Right kidney (tissue), 9 donors: ENCODE measurements around the gene NUDT17.
"Not testable (repeated sequence)": the region's sequence is repeated elsewhere in the genome, so short reads cannot be mapped to it uniquely, and the experiment has no call there.

Source experiments
- DNase-seq: peaks from one replicate; pipeline ENCODE4 v3.0.0-alpha.2; 2016
- long read RNA-seq, 8 donors: transcript quantifications; one replicate each; lab custom pipeline, GENCODE V29; 2026

The NUDT17 gene, protein sequence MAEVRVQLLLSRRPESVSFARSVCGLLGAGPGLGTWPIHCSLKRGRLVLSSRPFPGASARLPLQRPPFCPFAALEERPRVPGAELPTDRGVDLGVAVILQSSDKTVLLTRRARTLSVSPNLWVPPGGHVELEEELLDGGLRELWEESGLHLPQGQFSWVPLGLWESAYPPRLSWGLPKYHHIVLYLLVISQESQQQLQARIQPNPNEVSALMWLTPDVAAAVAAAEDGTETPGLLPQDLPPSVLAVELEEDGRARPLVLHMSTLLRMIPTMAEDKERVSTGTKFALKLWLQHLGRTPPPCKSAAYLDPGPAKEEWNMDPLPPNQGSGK
- long read RNA-seq, donor 1, partial matches to known transcripts, result 18 of 18 reads
- long read RNA-seq, donor 1, other reads (novel, unspliced or antisense), result 0 of 18 reads
- long read RNA-seq, donor 2, result 0 reads
- long read RNA-seq, donor 3, result 0 reads
- long read RNA-seq, donor 4, result 0 reads
- long read RNA-seq, donor 5, result 0 reads
- long read RNA-seq, donor 6, partial matches to known transcripts, result 9 of 10 reads
- long read RNA-seq, donor 6, other reads (novel, unspliced or antisense), result 0 of 10 reads
- long read RNA-seq, donor 7, result 0 reads
- long read RNA-seq, donor 8, partial matches to known transcripts, result 11 of 11 reads
- long read RNA-seq, donor 8, other reads (novel, unspliced or antisense), result 0 of 11 reads

DNA sequence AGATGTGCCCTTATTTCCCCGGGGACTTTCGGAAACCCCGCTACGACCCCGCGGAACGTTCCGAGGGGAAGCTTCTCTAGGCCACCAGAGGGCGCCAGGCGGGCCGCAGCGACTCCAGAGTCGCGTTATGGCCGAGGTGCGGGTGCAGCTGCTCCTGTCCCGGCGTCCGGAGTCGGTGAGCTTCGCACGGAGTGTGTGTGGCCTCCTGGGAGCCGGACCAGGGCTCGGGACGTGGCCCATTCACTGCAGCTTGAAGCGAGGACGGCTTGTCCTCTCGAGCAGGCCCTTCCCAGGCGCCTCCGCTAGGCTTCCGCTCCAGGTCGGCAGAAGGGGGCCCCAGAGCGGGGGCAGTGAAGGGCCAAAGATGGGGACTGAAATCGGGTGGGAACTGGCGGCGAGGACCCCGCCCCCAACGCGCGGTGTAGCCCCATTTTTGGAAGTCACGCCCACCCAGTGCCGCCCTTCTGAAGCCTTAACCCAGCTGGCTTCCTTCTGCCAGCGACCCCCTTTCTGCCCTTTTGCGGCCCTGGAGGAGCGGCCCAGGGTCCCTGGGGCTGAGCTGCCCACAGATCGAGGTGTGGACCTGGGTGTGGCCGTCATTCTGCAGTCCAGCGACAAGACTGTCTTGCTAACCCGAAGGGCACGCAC, at the start of gene NUDT17:
TSS of gene NUDT17 (plus strand) at position 117 of the 648 bp plus-strand sequence. CDS start at position 128, 11 bp downstream.
- DNase-seq, result peak; percentile 90

DNA sequence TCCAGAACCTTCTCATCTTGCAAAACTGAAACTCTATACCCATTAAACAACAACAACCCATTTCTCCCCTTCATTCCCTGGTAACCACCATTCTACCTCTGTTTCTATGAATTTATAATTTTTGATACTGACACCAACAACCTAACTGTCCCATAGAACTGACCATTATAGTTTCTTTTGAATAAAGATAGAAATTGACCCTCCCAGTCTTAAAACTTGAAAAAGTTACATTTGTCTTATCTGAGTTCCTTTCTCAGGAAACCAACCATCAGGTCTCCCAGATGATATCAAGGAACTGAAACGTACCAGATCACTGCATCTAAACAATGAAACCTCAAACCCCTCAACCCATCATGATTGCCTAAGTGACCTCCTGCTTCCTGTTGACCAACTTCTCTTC, 48.7 kb upstream of the NUDT17 start:
- DNase-seq, result no peak

DNA sequence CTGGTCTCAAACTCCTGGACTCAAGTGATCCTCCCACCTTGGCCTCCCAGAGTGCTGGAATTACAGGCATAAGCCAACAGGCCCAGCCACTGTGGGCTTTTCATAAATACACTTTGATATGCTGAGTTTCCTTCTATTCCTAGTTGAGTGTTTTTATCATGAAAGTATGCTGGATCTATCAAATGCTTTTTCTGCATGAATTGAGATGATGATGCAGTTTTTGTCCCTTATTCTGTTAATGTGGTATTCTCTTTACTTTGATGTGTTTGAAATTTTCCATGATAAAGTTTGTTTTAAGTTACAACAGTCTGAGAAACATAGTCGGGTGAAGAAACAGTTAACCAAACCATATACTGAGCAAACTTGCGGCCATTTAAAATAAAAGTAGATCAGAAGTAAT, 45.6 kb upstream of the NUDT17 start:
- DNase-seq, result no peak

DNA sequence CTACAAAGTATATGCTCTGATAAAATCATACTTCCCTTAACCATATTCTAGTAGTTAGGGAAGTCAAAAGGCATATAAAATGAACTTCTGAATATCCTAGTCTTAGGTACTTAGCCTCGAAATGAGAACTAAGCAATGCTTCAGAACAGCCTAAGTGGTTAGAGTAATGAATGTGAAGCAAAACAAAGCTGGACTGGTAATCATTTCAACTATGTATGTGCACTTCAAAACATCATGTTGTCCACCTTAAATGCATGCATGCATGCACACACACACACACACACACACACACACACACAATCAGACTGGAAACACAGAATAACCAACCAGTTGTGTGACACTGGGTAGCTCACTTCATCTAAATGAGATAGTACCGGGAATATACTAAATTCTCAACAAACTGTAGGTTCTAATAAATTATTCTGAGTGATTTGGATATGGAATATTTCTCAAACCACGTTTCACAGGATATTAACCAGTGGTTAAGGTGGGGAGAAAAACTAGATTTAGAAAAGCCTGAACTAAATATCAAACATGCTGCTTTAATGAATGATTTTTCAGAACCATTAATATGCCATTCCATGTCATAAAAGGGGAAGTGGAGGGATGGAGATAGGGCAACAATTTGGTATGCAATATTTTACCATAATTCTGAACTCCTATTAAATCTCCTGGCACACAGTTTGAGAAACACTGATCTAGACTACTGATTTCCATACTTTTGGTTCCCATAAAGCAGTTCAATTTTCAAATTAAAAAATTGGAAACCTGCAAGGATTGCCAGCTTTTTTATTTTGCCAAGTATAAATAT, 41.0 kb upstream of the NUDT17 start:
- DNase-seq, result no peak

DNA sequence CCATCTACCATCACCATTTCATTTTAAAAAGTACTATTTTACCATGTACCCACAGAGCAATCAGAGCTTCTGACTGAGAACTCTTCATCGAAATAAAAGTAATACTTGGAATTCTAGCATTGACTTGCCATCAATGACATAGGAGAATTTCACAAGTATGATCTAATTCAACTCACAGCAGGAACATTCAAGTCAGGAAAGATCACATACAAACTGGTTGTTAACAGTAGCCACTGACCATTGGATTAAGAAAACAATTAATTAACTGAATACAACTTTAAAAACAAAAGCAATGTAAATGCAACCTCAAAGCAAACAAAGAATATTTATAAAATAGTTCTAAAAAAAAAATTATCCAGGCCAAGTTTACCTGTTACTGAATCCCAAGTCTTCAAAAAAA, 40.4 kb upstream of the NUDT17 start:
- no peak for DNase-seq

DNA sequence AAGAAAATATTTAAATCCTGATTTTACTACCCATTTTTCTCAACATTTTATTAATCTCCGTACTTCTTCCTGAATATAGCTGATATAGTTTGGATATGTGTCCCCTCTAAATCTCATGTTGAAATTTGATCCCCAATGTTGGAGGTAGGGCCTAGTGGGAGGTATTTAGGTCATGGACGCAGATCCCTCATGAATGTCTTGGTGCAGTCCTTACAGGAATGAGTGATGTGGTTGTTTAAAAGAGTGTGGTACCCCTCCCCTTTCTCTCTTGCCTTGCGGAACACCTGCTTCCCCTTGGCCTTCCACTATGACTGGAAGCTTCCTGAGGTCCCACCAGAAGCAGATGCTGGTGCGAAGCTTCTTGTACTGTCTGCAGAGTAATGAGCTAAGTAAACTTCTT, 39.0 kb upstream of the NUDT17 start:
- DNase-seq, result no peak

DNA sequence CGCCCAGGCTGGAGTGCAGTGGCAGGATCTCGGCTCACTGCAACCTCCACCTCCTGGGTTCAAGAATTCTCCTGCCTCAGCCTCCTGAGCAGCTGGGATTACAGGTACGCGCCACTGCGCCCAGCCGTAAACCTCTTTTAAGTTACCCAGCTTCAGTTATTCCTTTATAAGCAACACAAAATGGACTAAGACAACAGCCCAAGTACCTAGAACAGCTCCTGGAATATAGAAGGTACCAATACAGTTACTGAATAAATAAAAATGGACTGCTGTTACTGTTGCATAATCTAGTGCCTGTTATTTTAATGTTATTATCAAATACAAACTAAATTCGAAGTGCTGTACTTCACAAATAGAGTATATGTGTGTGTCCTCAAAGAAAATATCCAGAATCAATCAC, 38.6 kb upstream of the NUDT17 start:
- no peak for DNase-seq

GRCh38 chr1:145812977-145813810, 32.2 kb upstream of the NUDT17 start:
- DNase-seq, result not testable (repeated sequence)

GRCh38 chr1:145818095-145818494, 27.3 kb upstream of the NUDT17 start:
- not testable (repeated sequence) for DNase-seq

DNA sequence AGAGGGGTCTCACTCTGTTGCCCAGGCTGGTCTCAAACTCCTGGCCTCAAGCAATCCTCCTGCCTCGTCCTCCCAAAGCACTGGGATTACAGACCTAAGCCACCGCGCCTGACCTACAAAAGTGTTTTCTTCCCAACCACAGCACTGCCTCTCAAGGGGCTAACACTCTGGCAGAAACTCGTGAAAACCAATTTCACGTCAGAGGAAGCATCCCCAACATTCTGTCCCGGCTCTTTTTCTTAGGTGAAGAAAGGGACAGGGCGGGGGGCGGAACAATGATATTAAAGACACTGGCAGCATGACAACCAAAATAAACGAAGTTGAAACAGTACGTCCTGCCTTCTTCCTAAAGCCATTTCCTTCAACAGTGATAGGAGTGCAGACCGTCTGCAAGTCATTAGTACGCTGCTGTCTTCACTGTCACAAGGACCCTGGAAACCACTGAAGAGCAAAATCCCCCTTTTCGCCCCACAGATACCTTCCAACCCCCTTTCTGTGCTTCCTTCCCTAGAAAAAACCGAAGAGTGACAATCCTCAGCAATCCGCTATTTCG, 22.6 kb upstream of the NUDT17 start:
- not testable (repeated sequence) for DNase-seq

DNA sequence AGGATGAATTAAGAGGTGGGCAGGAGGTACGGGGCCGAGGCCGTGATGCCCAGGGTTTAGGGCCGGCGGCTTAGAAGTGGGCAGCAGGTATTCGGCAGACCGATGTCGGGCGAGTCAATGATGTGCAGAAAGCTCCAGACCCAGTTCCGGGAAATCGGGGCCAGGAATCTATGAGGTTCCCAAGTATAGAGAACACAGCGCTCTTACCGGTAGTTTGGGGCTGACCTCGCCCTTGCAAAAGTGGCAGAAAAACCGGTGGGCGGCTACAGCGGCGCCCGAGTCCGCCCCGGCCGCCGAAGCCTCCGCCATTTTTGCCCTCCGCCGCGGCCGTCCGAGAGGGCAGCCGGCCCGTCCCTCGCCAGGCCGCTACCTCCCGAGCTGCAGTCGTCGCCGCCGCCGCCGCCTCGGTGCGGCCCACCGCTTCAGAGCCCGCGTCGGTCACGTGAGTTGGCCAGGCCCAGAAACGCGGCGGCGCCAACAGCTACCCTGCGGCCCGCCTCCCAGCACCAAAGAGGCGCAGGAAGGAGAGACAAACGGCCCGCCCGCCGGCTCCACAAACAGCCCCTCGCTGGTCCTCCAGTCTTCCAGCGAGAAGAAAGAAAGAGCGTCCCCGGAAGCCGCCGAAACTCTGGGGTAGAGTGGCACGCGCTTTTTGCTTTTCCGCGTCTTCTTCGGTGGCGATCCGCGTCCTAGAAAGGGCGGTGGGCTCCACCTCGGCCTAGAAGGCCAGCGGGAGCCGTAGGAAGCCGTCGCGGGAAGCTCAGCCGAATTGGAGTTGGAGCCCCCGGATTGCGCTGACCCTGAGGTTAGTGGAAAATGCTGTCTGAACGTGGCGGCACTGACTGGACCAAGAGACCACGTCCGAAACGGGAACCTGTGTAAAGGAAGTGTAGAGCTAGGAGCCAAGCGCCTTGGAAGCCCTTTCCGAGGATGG, 21.6 kb upstream of the NUDT17 start, which contains the start of the genes POLR3C and RNF115:
TSS of gene POLR3C (plus strand) at position 636 of the 934 bp plus-strand sequence. CDS start 1,577 bp downstream, outside the sequence.
TSS of gene RNF115 (minus strand) at position 531 of the 934 bp plus-strand sequence. CDS start at position 309, 222 bp downstream.
- DNase-seq, result peak; percentile 94

DNA sequence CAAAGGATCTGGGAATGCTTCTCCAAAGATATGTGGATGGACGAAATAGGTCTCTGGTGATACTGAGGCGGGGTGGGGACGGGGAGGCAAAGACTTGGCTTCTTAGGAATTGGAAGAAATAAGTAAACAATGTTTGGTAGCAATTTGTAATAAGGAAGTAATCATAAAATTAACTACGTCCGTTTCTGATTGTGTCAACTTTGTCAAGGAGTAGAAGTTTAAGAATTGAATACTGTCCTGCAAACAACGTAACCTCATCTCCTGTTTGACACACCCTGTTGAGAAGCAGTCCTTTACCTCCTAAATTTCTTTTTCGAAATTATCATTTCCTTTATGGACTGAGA, 21.0 kb upstream of the NUDT17 start:
- DNase-seq, result no peak

DNA sequence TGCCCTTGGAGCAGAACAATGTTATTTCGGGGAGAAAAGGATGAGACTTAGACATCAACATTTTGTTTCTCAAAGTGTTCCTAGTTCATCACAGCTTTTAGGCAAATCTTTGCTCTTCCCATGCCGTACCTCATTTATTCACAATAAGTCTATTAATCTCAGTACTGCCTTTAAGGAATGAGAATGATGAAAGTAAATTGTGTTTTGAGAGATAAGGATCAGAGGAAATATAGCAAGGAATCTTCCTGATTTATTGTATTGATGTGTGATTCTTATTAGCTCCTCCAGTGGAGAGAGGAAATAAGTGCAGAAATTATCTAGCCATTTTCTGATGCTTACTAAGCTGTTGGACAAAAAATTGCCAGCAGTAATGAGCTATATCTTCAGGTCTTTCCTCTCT, 19.4 kb upstream of the NUDT17 start:
- DNase-seq, result no peak

GRCh38 chr1:145827966-145828365, 17.5 kb upstream of the NUDT17 start:
- DNase-seq, result no peak

- DNase-seq, result no peak
Measured at GRCh38 chr1:145828367-145829026, 16.9 kb upstream of the NUDT17 start.

DNA sequence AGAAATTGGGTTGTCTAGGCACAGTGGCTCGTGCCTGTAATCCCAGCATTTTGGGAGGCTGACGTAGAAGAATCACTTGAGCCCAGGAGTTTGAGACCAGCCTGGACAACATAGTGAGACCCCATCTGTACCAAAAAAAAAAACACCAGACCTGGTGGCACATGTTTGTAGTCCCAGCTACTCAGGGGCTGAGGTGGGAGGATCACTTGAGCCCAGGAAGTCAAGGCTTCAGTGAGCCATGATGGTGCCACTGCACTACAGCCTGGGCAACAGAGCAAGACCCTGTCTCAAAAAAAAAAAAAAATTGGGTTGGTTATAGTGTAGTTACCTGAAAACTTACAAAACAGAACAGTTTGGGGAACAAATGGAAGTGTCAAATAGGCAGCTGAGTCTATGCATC, 14.6 kb upstream of the NUDT17 start:
- not testable (repeated sequence) for DNase-seq

- DNase-seq, result no peak
Measured at GRCh38 chr1:145837656-145838055, 7.8 kb upstream of the NUDT17 start.

DNA sequence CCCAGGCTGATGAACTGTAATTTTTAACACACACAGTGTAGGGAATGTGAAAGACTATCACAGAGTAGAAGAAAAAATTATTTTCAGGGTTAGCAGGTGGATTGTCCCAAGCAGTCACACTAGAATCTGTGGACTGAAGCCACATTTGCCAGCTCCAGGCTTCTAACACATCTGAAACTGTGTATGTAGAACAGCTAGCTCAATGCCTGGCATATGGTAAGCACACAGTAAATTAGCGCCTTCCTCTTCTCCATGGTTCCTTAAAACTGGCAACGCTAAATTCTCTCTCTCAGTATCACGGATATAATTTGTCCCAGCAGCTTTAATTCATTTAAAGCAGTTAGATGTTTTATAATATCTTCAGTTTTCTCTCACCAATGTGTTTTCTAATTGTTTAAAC, 2.4 kb upstream of the NUDT17 start:
- DNase-seq, result no peak

GRCh38 chr1:145845144-145845513, 301 bp upstream of the NUDT17 start:
- DNase-seq, result no peak
